H1 (cell line): ENCODE results near the gene OSBPL9. TPM values are rescaled to one million over a fixed set of nuclear protein-coding genes. Genes with fewer than 3 reads are reported as not detected.

ENCODE experiments used
- CTCF ChIA-PET: fragments of 300-600 bp; sonication (Branson Sonifier 250); formaldehyde crosslinking; loops from one replicate; lab custom pipeline; 2021; ENCODE audit not compliant: partially characterized antibody; lab: Charles Lee
- POLR2A ChIA-PET: fragments of 300-600 bp; sonication (Branson Sonifier 250); formaldehyde crosslinking; loops from one replicate; lab custom pipeline; 2021; ENCODE audit warnings: inconsistent platforms; ENCODE audit not compliant: partially characterized antibody; lab: Charles Lee
- DNase-seq, 2 experiments: peaks; one replicate each; pipeline versions ENCODE4 v3.0.0 to v3.0.0-alpha.2; 2010 to 2022; ENCODE audit warnings: low spot score in 2 of 2, low read depth in 1 of 2, mixed read lengths in 1 of 2
- FAIRE-seq: peaks from 2 replicates; lab custom pipeline; 2011; peaks lifted over from hg19 to GRCh38; lab: Jason Lieb, UNC
- H2AFZ ChIP-seq: 2 replicates; pipeline ENCODE4 v1.8.1; 2012; ENCODE audit warnings: low read length, inconsistent platforms
- H2AK5ac ChIP-seq: 2 replicates; pipeline ENCODE4 v1.6.1; 2013; ENCODE audit warnings: low read depth, low read length
- H2BK120ac ChIP-seq: replicated peaks from 2 replicates; pipeline ENCODE3; 2013; ENCODE audit warnings: low read depth, low read length, inconsistent platforms
- H2BK12ac ChIP-seq: 2 replicates; pipeline ENCODE4 v1.6.1; 2013; ENCODE audit warnings: low read depth, low read length
- H2BK15ac ChIP-seq: 2 replicates; pipeline ENCODE4 v1.6.1; 2013; ENCODE audit warnings: low read length
- H2BK20ac ChIP-seq: 2 replicates; pipeline ENCODE4 v1.6.1; 2013; ENCODE audit warnings: low read length
- H2BK5ac ChIP-seq: 2 replicates; pipeline ENCODE4 v1.6.1; 2013; ENCODE audit warnings: low read depth, low read length
- H3K14ac ChIP-seq: 2 replicates; pipeline ENCODE4 v1.6.1; 2013; ENCODE audit warnings: inconsistent platforms; ENCODE audit not compliant: insufficient read length
- H3K18ac ChIP-seq: 2 replicates; pipeline ENCODE4 v1.6.1; 2013; ENCODE audit warnings: low read length; ENCODE audit errors: extremely low read depth
- H3K23ac ChIP-seq: 2 replicates; pipeline ENCODE4 v1.6.1; 2013; ENCODE audit warnings: inconsistent platforms; ENCODE audit not compliant: insufficient read length
- H3K23me2 ChIP-seq: 2 replicates; pipeline ENCODE4 v1.6.1; 2013; ENCODE audit warnings: low read depth, low read length
- H3K27ac ChIP-seq: 2 replicates; pipeline ENCODE4 v1.6.1; 2011; ENCODE audit warnings: low read depth, low read length, inconsistent platforms
- H3K27me3 ChIP-seq, 4 experiments: replicated peaks in 1 of 4; 1 replicate in 1 of 4; 2 replicates in 3 of 4; pipeline versions ENCODE4 v1.6.1 to v1.8.1; 2011 to 2013; ENCODE audit warnings: low read length in 3 of 4, mild to moderate bottlenecking in 3 of 4, inconsistent platforms in 2 of 4, mixed read lengths in 2 of 4, moderate library complexity in 1 of 4; ENCODE audit not compliant: control insufficient read depth in 3 of 4, insufficient read depth in 3 of 4; ENCODE audit errors: extremely low read depth in 1 of 4
- H3K36me3 ChIP-seq, 4 experiments: 2 replicates each; pipeline versions ENCODE4 v1.6.1 to v1.8.1; 2011 to 2013; ENCODE audit warnings: mild to moderate bottlenecking in 4 of 4, low read length in 3 of 4, moderate library complexity in 2 of 4, control low read depth in 1 of 4, inconsistent platforms in 1 of 4; ENCODE audit not compliant: insufficient read depth in 4 of 4, control insufficient read depth in 2 of 4
- H3K4ac ChIP-seq: replicated peaks from 2 replicates; pipeline ENCODE3; 2013; ENCODE audit warnings: low read length, low read depth, mixed read lengths, inconsistent platforms; ENCODE audit not compliant: insufficient read length
- H3K4me1 ChIP-seq, 4 experiments: replicated peaks in 1 of 4; 1 replicate in 1 of 4; 2 replicates in 3 of 4; pipeline versions ENCODE4 v1.6.1 to v1.8.1; 2011 to 2013; ENCODE audit warnings: low read length in 3 of 4, inconsistent platforms in 2 of 4, mixed read lengths in 1 of 4; ENCODE audit not compliant: insufficient read depth in 4 of 4, control insufficient read depth in 3 of 4
- H3K4me2 ChIP-seq, 2 experiments: 2 replicates each; pipeline versions ENCODE4 v1.6.1 to v1.8.1; 2011 to 2013; ENCODE audit warnings: low read depth in 2 of 2, low read length in 2 of 2, control low read depth in 1 of 2, inconsistent platforms in 1 of 2, mild to moderate bottlenecking in 1 of 2; ENCODE audit not compliant: insufficient read depth in 1 of 2
- H3K4me3 ChIP-seq, 4 experiments: fragments of 200-600, 300-600 bp in 1 of 4; sonication (generic), shearing (Covaris generic), sonication (Bioruptor Twin) in 1 of 4; 2 replicates each; pipeline versions ENCODE4 v1.5.1 to v1.8.1; 2011 to 2016; ENCODE audit warnings: low read length in 4 of 4, low read depth in 3 of 4, control low read depth in 2 of 4, inconsistent platforms in 2 of 4, mild to moderate bottlenecking in 2 of 4, mixed read lengths in 1 of 4, moderate library complexity in 1 of 4; ENCODE audit not compliant: insufficient read depth in 2 of 4; ENCODE audit errors: extremely low read depth in 1 of 4
- H3K56ac ChIP-seq: replicated peaks from 2 replicates; pipeline ENCODE3; 2013; ENCODE audit warnings: low read depth, mild to moderate bottlenecking, mixed read lengths, low read length, inconsistent platforms; ENCODE audit not compliant: insufficient read length
- H3K79me1 ChIP-seq: 2 replicates; pipeline ENCODE4 v1.6.1; 2013; ENCODE audit warnings: low read depth, low read length, control low read depth
- H3K79me2 ChIP-seq, 2 experiments: 2 replicates each; pipeline versions ENCODE4 v1.6.1 to v1.8.1; 2012 to 2013; ENCODE audit warnings: low read length in 2 of 2, mild to moderate bottlenecking in 2 of 2, inconsistent platforms in 1 of 2; ENCODE audit not compliant: insufficient read depth in 2 of 2, control insufficient read depth in 1 of 2
- H3K9ac ChIP-seq, 4 experiments: replicated peaks in 1 of 4; 1 replicate in 1 of 4; 2 replicates in 3 of 4; pipeline versions ENCODE4 v1.6.1 to v1.8.1; 2011 to 2013; ENCODE audit warnings: low read depth in 3 of 4, low read length in 3 of 4, control low read depth in 2 of 4, mild to moderate bottlenecking in 2 of 4, moderate library complexity in 2 of 4, inconsistent platforms in 1 of 4; ENCODE audit errors: extremely low read depth in 1 of 4
- H3K9me3 ChIP-seq, 2 experiments: 2 replicates each; pipeline versions ENCODE4 v1.6.1 to v1.8.1; 2012 to 2013; ENCODE audit warnings: mild to moderate bottlenecking in 2 of 2, moderate library complexity in 2 of 2, control low read depth in 1 of 2, inconsistent platforms in 1 of 2, low read depth in 1 of 2, low read length in 1 of 2, mixed read lengths in 1 of 2; ENCODE audit not compliant: insufficient read depth in 2 of 2
- H4K20me1 ChIP-seq, 2 experiments: replicated peaks in 1 of 2; 2 replicates each; pipeline versions ENCODE3 to v1.8.1; 2011 to 2013; ENCODE audit warnings: inconsistent platforms in 2 of 2, low read length in 2 of 2, mild to moderate bottlenecking in 1 of 2; ENCODE audit not compliant: insufficient read depth in 2 of 2, control insufficient read depth in 1 of 2
- H4K5ac ChIP-seq: 2 replicates; pipeline ENCODE4 v1.6.1; 2013; ENCODE audit warnings: low read length, low read depth, mixed read lengths, inconsistent platforms; ENCODE audit not compliant: insufficient read length
- H4K8ac ChIP-seq: 2 replicates; pipeline ENCODE4 v1.8.0; 2013; ENCODE audit warnings: mild to moderate bottlenecking, moderate library complexity, low read length, inconsistent platforms; ENCODE audit not compliant: insufficient read depth; ENCODE audit errors: extremely low read depth
- H4K91ac ChIP-seq: replicated peaks from 2 replicates; pipeline ENCODE3; 2013; ENCODE audit warnings: low read length, mixed read lengths, inconsistent platforms; ENCODE audit not compliant: insufficient read length
- BCL11A ChIP-seq, 2 experiments: IDR thresholded peaks; one replicate each; pipeline ENCODE4 v1.6.1; 2011; ENCODE audit warnings: low read depth in 2 of 2, low read length in 2 of 2, mild to moderate bottlenecking in 2 of 2
- BRCA1 ChIP-seq: IDR thresholded peaks from 2 replicates; pipeline ENCODE4 v1.6.1; 2012; ENCODE audit warnings: low read depth, low read length, improper control_type of control experiment
- CREB1 ChIP-seq: IDR thresholded peaks from 2 replicates; pipeline ENCODE4 v1.6.1; 2012; ENCODE audit warnings: inconsistent platforms
- HDAC6 ChIP-seq: IDR thresholded peaks from one replicate; pipeline ENCODE4 v1.7.1; 2012; ENCODE audit warnings: low read depth, mild to moderate bottlenecking, inconsistent platforms, low read length, moderate library complexity
- JUN ChIP-seq: IDR thresholded peaks from 2 replicates; pipeline ENCODE4 v1.6.1; 2011; ENCODE audit warnings: low read depth, mild to moderate bottlenecking, improper control_type of control experiment, low read length
- POU5F1 ChIP-seq: IDR thresholded peaks from 2 replicates; pipeline ENCODE4 v1.6.1; 2011; ENCODE audit warnings: low read depth, mild to moderate bottlenecking, low read length, moderate library complexity
- RAD21 ChIP-seq, 2 experiments: IDR thresholded peaks in 1 of 2; conservative IDR thresholded peaks in 1 of 2; 2 replicates each; pipeline ENCODE4 v1.6.1; 2011; ENCODE audit warnings: low read depth in 2 of 2, low read length in 2 of 2, improper control_type of control experiment in 1 of 2, inconsistent platforms in 1 of 2, mild to moderate bottlenecking in 1 of 2, moderate library complexity in 1 of 2
- RFX5 ChIP-seq: IDR thresholded peaks from 2 replicates; pipeline ENCODE4 v1.6.1; 2011; ENCODE audit warnings: low read depth, low read length, improper control_type of control experiment, borderline replicate concordance
- RNF2 ChIP-seq: fragments of 200-900, 300-1000 bp; sonication (generic); IDR thresholded peaks from 2 replicates; pipeline ENCODE4 v1.7.1; 2016; ENCODE audit warnings: borderline replicate concordance, low read depth, mild to moderate bottlenecking, antibody characterized with exemption, low read length; ENCODE audit not compliant: poor library complexity, severe bottlenecking; ENCODE audit errors: missing control alignments
- SIRT6 ChIP-seq: IDR thresholded peaks from one replicate; pipeline ENCODE4 v1.7.1; 2012; ENCODE audit warnings: low read length, inconsistent platforms
- SIX5 ChIP-seq: IDR thresholded peaks from 2 replicates; pipeline ENCODE4 v1.6.1; 2011; ENCODE audit warnings: mild to moderate bottlenecking, low read depth, low read length
- YY1 ChIP-seq: IDR thresholded peaks from 2 replicates; pipeline ENCODE4 v1.6.1; 2011; ENCODE audit warnings: low read depth, mild to moderate bottlenecking, low read length
- ZNF274 ChIP-seq: IDR thresholded peaks from 2 replicates; pipeline ENCODE4 v1.7.0; 2012; ENCODE audit warnings: low read length, borderline replicate concordance; ENCODE audit errors: extremely low read depth
- polyA plus RNA-seq, 7 experiments: library from polyadenylated mRNA; depleted of rRNA in 3 of 7; stranded (reverse) in 5 of 7; unstranded in 2 of 7; fragments of >200 nt in 5 of 7; fragments of 200-250 nt in 2 of 7; gene quantifications; 1 replicate in 5 of 7; 2 replicates in 1 of 7; 4 replicates in 1 of 7; pipeline versions ENCODE4 v1.2.1 to v1.2.3, GENCODE V29; 2011 to 2013; ENCODE audit warnings: missing spikeins in 2 of 7, mixed read lengths in 2 of 7
- total RNA-seq: library from RNA; stranded (reverse); fragmentation: NEBNext Ultra II Directional; extraction: Animal tissue kit (Norgen Biotek cat#: 25700); gene quantifications from 2 replicates; pipeline ENCODE4 v1.2.1, GENCODE V29; 2021

OSBPL9 gene
- total and polyA plus RNA-seq, 2 of the 8 experiments (the other 6 are each of a cell fraction or from before 2014, with no cell fraction given): 58.2 to 71.6 TPM

DNA sequence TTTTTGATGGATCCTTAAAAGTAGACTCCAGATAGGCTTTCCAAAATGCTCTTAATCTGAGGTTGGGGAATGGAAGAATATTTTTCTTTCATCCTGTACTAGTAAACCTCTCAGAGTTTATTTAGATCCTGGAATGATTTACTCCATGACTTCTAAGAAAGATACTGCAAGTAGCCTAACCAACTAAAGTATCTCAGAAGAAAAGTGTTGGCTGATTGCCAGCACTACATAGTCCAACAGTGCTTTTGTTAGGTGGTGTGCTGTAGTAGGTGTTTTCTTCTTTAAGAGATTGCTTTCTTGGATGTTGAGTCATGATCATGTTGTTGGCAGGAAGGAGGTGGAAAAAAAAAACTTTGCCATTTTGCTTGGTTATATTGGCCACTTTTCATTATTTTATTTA is 119.8 kb downstream of the OSBPL9 start:
- Histone ChIP-seq H4K91ac (no peak overlapping the region), H3K36me3 (no peaks in the 10 kb centered on the region), H2BK20ac (no peak overlapping the region), H3K4me2 (no peak overlapping the region), H3K4me3 (no peak overlapping the region), H3K27ac (no peak overlapping the region), H4K20me1 (peaks cover 0 to 4% of the 10 kb centered on the region in 2 experiments), H3K79me1 (peaks cover 6% of the 10 kb centered on the region), H3K18ac (no peak overlapping the region), H3K23ac (no peak overlapping the region), H3K4ac (no peak overlapping the region), H2BK120ac (no peak overlapping the region), H3K27me3 (no peaks in the 10 kb centered on the region), H3K14ac (no peak overlapping the region), H4K8ac (no peak overlapping the region), H3K79me2 (peaks cover 0 to 87% of the 10 kb centered on the region in 2 experiments; a peak in 2 of 4 replicates), H3K56ac (no peak overlapping the region), H2BK12ac (no peak overlapping the region), H3K23me2 (no peaks in the 10 kb centered on the region; the same call in 1 of the 2 replicates), H2AK5ac (no peak overlapping the region), H3K4me1 (peaks cover 0 to 5% (median 0%) of the 10 kb centered on the region in 4 experiments; a peak in 4 of 7 replicates), H2BK5ac (no peak overlapping the region), H4K5ac (no peak overlapping the region), H2BK15ac (no peak overlapping the region), H2AFZ (no peak overlapping the region), H3K9me3 (no peaks in the 10 kb centered on the region), H3K9ac (no peak overlapping the region)
- ChIA-PET CTCF (interaction anchor here (0.9 kb wide), 1 partner anchor 18 kb away, joined by 4 read pairs; no protein-coding TSS in a partner anchor), POLR2A (no interaction called here)
- FAIRE-seq (no peak), DNase-seq (no peak)
- no peak for TF ChIP-seq SIRT6
- TF ChIP-seq RFX5: no peak
- no peak for TF ChIP-seq RNF2
- TF ChIP-seq ZNF274: no peak
- TF ChIP-seq BCL11A (IDR thresholded peaks at IDR 0.05; ENCODE audit: low read depth in 2 of 2, low read length in 2 of 2): no peak
- no peak for TF ChIP-seq CREB1
- TF ChIP-seq RAD21 (IDR thresholded peaks at IDR 0.05 in 1 of 2, conservative IDR thresholded peaks at IDR 0.05 in 1 of 2; ENCODE audit: low read depth in 2 of 2, low read length in 2 of 2): no peak
- TF ChIP-seq POU5F1: no peak
- no peak for TF ChIP-seq SIX5
- no peak for TF ChIP-seq HDAC6
- no peak for TF ChIP-seq YY1
- no peak for TF ChIP-seq BRCA1
- TF ChIP-seq JUN: no peak
